T47D (cell line): ENCODE measurements around the gene MAD1L1.

Experiments used
- DNase-seq, 2 experiments: peaks; one replicate each; pipeline versions ENCODE4 v3.0.0 to v3.0.0-alpha.2; 2011 to 2012; ENCODE audit warnings: low read depth in 1 of 2, low spot score in 1 of 2
- JUND ChIP-seq: IDR thresholded peaks from 2 replicates; pipeline ENCODE4 v1.6.1; 2012; ENCODE audit warnings: low read depth
- in situ Hi-C: cut with HindIII; loops from 2 replicates; pipeline ENCODE4 v1.10.0; 2016; ENCODE audit warnings: low sequenced_read_pairs, low pct_unique_long_range_greater_than_20kb

Gene MAD1L1

DNA sequence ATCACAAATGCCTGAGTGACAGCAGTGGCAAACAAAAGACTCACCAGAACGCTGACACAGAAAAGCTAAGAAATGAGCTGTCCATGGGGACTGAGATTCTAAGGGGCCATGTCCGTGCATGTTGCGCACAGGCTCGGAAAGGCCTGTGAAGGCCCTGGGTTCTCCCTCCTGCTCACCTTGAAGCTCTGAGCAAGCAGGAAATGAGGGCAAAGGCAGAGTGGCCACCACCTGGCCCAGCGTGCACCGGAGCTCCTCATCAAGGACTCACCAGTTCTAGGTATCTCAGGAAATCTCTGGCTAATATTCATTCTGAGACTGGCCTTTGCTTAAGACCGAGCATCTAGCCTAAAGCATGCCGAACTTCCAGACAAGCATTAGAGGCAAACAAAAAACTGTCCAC is 52.7 kb downstream of the MAD1L1 start:
- DNase-seq = no peak
- in situ Hi-C loops = no loop called here
- TF ChIP-seq JUND = no peak

DNA sequence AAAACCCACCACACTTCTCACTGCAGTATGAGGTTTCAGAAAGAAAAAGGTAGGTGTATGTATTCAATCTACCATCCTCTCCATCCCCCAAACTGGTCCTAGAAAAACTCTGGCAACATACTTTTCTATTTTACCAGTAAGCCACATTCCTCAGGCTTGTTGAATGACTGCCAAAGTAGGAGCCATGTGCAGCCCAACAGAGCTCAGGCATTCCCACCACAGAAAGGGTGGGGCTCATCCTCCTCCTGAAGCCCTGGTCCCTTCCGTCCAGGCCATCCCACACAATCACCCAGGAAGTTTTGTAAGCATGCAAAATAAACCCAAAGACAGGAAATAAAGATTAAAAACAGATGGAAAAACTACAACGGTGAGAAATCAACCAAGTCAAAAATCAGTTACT is 57.2 kb downstream of the MAD1L1 start:
- no peak for TF ChIP-seq JUND
- no peak for DNase-seq
- in situ Hi-C loops = no loop called here

DNA sequence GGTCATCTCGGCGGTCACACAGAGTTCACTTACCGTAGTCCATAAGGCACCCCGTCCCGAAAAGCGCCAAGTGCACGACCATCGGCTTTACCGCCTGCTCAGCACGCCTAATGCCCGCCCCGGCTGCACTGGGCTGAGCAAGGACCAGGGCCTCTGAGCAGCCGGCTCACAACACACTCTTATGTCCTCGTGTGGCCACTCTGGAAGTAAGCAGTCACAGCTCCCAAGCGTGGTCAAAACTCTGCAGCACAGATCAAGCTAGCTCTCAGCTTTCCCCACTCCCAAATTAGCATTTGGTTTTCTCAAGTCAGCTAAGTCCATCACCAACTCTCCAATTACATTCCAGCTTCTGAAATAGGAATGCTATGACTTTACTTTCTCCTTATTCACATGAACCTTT is 57.7 kb downstream of the MAD1L1 start:
- DNase-seq = no peak
- in situ Hi-C loops = no loop called here
- TF ChIP-seq JUND = no peak

DNA sequence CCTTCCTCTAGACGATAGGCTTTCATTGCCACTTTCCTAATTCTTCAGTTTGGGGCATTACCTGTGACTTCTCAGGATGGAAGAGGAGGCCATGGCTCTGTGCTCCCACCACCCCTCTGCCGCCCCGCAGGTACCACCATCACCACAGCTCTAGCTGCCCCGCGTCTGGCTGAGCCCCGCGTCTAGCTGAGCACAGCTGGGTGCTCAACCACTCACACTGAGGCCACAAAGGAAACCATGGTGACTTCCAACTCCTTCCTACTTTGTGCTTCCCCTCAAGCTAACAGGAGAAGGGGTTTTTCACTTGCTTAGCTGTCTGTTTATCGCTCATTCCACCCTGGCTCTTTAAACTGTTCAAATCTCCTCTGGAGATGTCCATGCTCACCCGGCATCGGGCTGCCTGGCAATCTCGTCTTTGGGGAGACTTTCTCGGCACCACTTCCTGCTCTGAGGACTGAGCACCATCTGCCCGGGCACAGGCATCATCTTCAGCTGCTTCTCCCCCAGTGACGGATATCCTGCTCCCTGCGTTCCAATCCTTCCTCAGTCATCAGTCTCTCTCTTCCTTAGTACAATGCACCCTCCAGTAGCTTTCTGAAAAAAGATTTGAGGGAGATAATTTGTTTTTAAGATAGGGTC is 59.4 kb downstream of the MAD1L1 start:
- DNase-seq = no peak
- in situ Hi-C loops = no loop called here
- no peak for TF ChIP-seq JUND

DNA sequence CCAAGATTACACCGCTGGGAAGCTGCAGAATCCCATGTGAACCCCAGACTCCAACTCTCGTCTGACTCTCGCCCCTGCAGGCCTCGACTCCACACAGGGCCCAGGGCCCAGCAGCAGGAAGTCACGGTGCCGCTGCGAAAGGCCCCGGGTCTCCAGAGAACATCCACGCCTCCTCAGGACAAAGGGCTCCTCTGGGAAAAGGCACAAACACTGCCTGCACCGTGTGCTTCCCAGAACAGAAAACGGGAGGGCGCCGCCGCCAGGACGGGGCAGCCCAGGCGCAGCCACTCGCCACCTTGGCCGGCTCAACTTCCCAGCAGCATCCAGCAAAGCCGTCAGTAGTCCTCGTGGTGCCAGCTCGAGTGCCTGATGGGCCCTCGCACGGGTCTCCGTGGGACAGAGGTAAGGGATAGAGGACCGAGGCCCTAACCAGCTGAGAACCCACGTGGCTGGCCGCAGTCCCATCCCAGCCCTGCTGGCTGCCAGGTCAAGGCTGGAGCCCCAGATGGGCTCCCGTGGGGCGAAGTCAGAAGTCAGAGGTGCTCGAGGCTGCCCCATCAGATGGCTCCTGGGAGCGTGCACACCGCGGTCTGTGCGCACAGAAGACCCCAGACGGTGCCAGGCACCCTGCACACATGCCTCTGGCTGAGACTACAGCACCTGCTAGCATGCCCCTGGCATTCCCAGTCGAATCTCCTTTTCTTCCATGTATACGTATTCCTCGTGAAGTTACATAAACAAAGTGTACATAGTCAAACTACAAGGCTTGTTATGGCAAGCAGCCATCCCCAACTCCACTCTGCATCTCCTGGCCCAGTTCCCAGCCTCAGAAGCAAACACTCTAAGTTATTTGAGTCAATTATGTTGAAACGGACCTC is 60.2 kb downstream of the MAD1L1 start:
- TF ChIP-seq JUND = no peak
- peak; percentile 92 to 97 for DNase-seq
- in situ Hi-C loops = no loop called here

DNA sequence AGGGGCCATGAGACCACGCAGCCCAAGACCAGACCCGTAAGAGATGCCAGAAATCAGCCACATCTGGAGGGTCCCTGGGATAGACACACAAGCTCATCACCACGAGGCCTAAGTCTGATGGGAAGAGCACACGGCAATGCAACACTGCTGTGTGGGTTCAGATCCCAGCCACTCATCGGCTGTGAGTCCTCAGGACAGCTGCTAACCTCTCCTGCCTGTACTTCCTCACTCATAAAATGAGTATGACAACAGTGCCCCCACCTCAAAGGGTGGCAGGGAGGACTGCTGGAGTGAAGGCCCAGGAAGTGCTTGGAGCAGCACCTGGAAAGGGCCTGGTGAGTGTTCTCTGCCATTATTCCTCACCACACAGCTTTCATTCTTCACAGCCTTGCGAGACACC is 60.9 kb downstream of the MAD1L1 start:
- in situ Hi-C loops = no loop called here
- DNase-seq = no peak
- TF ChIP-seq JUND = no peak

DNA sequence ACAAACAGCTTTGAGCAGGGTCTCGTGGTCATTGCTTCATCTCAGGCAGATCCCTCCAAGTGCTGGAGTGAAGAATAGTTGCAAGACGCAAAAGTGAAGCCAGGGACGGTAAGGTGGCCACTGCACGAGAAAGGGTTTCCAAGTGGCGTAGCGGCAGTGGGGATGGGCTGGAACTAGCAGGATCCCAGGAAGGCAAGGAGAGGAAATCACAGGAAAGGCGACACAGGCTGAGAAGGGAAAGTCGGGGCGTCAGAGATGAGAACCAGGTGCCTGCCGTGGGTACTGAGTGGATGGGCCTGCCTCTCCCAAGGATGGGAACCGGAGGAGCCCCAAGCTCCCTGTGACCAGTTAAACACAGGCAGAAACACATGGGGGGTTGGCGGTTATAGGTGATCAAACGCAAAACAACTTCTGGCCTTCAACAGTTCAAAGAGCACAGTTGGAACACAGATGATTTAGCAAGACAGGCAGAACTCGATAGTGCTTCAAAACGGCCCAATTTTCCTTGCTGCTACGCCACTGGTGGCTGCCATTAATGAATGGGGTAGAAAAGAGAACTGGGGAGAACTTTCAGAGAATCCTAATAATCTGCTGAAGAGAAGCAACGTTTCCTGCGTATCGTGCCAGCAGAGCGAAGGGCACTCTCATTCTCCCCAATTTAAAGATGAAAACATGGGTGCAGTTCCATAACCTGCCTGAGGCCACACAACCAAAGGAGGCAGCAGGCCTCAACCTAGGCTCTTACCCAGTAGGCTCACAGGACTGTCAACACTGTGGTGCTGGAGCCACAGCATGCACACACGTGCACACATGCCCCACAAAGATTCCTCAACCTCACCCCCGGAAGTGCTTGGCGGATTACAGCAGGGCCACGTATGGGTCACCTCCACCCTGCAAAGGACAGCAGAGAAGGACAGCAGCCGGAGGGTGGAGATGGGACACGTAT is 61.9 kb downstream of the MAD1L1 start:
- no peak for TF ChIP-seq JUND
- in situ Hi-C loops = no loop called here
- no peak for DNase-seq

DNA sequence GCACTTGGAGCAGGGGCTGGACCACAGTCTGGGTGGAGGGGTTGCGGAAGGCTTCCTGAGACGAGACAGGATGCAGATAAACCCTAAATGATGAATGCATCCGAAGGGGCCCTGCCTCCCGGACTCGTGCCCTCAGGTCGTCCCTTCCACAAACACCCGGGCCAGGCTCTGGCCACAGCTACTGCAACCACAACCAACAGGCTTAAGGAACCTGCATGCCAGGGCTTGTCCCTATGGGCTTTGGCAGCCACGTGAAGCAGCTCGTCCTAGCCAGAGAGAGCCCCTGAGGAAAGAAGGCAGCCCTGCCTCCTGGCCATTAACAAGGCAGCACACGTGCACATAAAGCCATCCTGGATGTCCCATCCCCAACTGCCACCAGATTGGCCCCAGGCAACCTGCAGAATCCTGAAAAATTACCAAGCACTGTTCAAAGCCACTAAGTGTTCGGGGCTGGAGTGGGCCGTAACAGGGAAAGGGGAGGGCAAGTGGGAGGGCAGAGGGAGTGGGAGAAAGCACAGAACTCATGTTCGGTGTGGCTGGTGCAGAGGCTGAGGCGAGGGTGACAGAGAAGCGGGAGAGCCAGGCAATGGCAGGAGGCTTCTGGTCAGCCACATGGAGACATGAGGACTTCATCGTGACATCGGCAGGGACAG is 62.7 kb downstream of the MAD1L1 start:
- DNase-seq = peak; percentile 72 to 79
- in situ Hi-C loops = no loop called here
- TF ChIP-seq JUND = no peak

DNA sequence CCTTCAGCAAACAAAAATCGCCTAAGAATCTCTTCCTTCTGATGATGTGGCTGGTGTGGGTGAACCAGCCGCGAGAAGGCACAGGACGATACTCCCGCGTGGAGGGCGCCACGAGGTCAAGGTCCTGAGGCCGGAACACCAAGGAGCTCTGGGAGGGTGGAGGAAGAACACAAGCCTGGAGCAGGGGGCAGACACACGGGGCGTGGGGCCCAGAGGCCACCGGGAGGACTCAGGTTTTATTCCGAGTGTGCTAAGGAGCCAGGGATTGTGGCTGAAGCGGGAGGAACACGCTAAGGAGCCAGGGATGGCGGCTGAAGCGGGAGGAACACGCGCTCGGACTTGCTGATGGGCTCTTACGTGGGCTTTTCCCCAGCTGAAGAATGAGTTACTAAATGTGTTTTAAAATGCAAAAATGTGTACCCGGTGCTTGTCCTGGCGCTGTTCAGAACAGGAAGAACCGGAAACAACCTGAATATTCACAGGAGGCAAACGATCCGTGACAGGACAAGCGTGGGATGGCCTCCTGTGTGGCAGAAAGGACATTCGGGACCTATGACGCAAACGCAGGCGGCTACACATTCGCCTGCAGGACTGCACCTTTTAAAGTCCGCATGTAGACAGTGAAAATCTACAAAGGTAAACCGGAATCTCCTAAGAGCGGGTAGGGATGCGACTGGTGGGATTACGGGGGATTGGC is 64.0 kb downstream of the MAD1L1 start:
- no peak for TF ChIP-seq JUND
- in situ Hi-C loops = no loop called here
- no peak for DNase-seq

DNA sequence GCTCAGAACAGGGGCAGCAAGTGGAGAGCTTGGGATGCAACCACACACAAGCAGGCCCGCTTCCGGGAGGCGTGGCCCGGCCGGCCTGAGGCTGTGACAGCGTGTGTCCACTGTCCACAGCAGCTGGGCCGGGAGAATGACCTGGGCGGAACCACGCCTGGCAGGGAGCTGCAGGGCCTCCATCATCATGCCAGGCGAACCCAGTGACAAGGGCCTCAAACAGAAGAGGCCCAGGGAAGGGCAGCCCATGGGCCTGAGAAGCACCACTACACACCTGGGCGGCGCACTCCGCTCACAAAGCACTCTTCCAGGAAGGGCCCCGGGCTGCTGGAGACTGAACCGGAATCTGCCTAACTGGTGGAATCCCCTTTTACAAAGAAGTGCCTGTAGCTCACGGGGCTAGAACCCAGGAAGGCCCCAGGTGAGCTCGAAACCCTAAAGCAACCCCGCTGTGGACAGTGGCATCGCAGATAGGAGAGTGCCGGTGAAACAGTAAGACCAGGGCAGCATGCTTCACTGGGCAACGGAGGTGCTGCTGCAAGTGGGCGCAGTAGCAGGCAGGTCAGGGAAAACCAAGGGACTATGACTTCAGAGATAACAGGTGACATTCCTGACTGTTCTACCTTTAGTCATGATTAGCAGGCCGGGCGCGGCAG is 66.0 kb downstream of the MAD1L1 start:
- no peak for TF ChIP-seq JUND
- peak in 1 of 2 experiments; percentile 7 for DNase-seq
- in situ Hi-C loops = no loop called here
